Activated CD4-positive, alpha-beta T cell treated with anti-CD3 and anti-CD28 coated beads, Interleukin-2, amount 10 ng/mL, durations not matched to agents 24 days and 14 days (primary cell): ENCODE data around the gene ASPRV1. TPM values are rescaled to one million over a fixed set of nuclear protein-coding genes. Genes with fewer than 3 reads are reported as not detected.
"Not testable (repeated sequence)": the region's sequence is repeated elsewhere in the genome, so short reads cannot be mapped to it uniquely, and the experiment has no call there.

Experiments used
- DNase-seq: peaks from one replicate; pipeline ENCODE4 v3.0.0; 2022
- H3K27ac Mint-ChIP-seq: one replicate; pipeline ENCODE4 v1.8.0; 2022; ENCODE audit warnings: mild to moderate bottlenecking, mixed read lengths
- H3K27me3 Mint-ChIP-seq: one replicate; pipeline ENCODE4 v1.8.0; 2022; ENCODE audit warnings: mixed read lengths
- H3K36me3 Mint-ChIP-seq: one replicate; pipeline ENCODE4 v1.8.0; 2022; ENCODE audit warnings: low read depth, mild to moderate bottlenecking, mixed read lengths
- H3K4me1 Mint-ChIP-seq: one replicate; pipeline ENCODE4 v1.8.0; 2021; ENCODE audit warnings: mixed read lengths
- H3K4me3 Mint-ChIP-seq: one replicate; pipeline ENCODE4 v1.8.0; 2022; ENCODE audit warnings: mild to moderate bottlenecking, moderate library complexity, mixed read lengths
- H3K9me3 Mint-ChIP-seq: one replicate; pipeline ENCODE4 v1.8.0; 2021; ENCODE audit warnings: mixed read lengths
- intact Hi-C: fragments of 100-400 bp; cut with micrococcal nuclease; formaldehyde crosslinking; loops from one replicate; pipeline ENCODE4 v1.15.1; 2023
- total RNA-seq: library from RNA; stranded (reverse); gene quantifications from 2 replicates; pipeline ENCODE4 v1.2.3, GENCODE V29; 2022

ASPRV1 gene
- 0.75 and 1.4 TPM in 2 replicates for total RNA-seq

DNA sequence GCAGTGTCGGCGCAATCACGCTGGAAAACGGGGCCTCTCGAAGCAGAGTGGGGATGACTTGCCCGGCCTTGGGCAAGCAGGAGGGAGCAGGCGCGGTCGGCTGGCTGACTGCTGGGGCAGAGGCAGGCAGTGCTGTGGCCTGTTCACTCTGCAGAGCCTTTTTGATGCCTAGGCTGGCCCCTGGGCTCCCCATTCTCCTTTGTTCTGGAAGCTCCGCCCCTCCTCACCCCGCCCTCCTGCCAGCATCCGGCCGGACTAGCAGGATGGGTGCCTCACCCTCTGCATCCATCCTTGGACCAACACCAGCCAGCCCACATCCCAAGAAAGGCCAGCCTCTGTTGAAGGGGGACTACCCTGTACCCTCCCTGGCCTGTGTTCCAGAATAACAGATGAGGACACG, at the start of gene ASPRV1:
ASPRV1 (minus strand) TSS at position 136 of the 400 bp plus-strand sequence. CDS start 195 bp downstream, outside the sequence.
- Mint-ChIP-seq H3K27ac (peak within 1 kb of the TSS; percentile 39), H3K27me3 (peaks cover 9% of the 10 kb centered on the region), H3K4me1 (peaks cover 12% of the 10 kb centered on the region), H3K9me3 (no peaks in the 10 kb centered on the region), H3K4me3 (no peak within 1 kb of the TSS), H3K36me3 (no peaks in the 10 kb centered on the region)
- intact Hi-C loops, result no loop called here
- DNase-seq, result no peak

DNA sequence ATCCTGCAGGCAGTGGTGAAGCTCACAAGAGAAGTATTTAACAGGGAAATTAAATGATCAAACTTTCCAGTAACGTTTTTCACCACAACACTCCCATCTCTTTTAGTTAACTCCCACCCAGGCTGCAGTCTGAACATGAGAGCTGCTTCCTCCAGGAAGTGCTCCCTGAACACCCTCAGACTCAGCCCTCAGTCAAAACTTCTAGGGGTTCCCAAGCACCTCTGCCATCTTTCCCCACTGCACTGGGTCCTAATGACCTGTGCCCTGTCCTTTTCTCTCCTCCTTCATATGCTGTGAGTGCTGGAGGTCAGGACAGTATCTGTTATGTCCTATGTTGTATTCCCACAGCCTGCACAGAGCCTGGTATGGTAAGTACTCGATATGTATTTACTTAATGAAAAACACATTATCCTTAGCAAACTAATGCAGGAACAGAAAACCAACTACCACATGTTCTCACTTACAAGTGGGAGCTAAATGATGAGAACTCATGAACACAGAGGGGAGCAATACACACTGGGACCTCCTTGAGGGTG, 49.2 kb upstream of the ASPRV1 start:
- peaks cover 21% of the 10 kb centered on the region for H3K4me1 Mint-ChIP-seq
- H3K9me3 Mint-ChIP-seq, result peaks cover 9% of the 10 kb centered on the region
- H3K36me3 Mint-ChIP-seq, result peaks cover 19% of the 10 kb centered on the region
- no peaks in the 10 kb centered on the region for H3K27me3 Mint-ChIP-seq
- no peak overlapping the region for H3K4me3 Mint-ChIP-seq
- H3K27ac Mint-ChIP-seq, result no peak overlapping the region
- no peak for DNase-seq
- intact Hi-C loops, result no loop called here

DNA sequence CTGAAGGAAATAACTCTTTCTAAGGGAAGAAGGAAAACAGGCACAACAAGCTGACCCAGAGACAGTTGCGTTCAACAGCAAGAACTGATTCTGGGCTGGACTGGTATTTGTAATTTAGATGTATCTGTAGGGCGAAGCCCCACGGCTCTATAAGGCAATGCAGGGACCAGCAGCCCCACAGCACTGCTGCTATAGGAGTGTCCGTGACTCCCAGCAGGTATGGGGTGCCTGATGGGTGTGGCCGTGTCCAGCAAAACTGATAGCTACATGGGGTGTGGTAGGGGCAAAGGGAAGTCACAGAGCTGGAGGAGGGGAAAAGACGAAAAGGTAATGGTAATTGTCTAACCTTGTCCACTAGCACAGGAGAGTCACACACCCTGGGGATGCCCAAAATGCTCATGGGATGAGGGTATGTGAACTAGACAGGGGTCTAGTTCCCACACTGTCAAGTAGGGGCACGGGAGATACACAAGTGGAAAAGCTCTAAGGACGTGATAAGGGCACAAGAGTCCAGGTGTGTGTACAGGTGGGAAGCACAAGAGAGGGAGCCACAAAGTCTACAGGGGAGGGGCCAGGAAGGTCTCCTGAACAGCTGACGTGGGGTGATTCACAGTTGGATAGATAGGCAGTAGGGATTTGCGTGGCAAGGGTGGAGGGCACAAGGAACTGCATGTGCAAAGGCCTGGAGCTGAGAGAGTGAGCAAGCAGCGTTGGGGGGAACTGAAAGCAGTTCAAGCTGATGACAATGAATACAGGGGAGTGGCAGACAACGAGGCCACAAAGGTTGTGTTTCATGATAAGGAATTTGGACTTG, 48.5 kb upstream of the ASPRV1 start:
- Mint-ChIP-seq H3K27me3 (no peaks in the 10 kb centered on the region), H3K9me3 (peaks cover 2% of the 10 kb centered on the region), H3K4me1 (peaks cover 17% of the 10 kb centered on the region), H3K4me3 (no peak overlapping the region), H3K27ac (peak overlapping the region; percentile 28), H3K36me3 (peaks cover 13% of the 10 kb centered on the region)
- DNase-seq, result no peak
- intact Hi-C loops, result no loop called here

- peaks cover 9% of the 10 kb centered on the region for H3K36me3 Mint-ChIP-seq
- no peaks in the 10 kb centered on the region for H3K27me3 Mint-ChIP-seq
These were observed 46.9 kb upstream of the ASPRV1 start for GRCh38 chr2:70008290-70008689.

GRCh38 chr2:70007151-70007550, 45.7 kb upstream of the ASPRV1 start:
- peaks cover 4% of the 10 kb centered on the region for H3K36me3 Mint-ChIP-seq
- H3K27ac Mint-ChIP-seq, result no peak overlapping the region
- H3K4me1 Mint-ChIP-seq, result peaks cover 17% of the 10 kb centered on the region
- DNase-seq, result no peak
- H3K27me3 Mint-ChIP-seq, result no peaks in the 10 kb centered on the region
- intact Hi-C loops, result no loop called here
- H3K4me3 Mint-ChIP-seq, result no peak overlapping the region
- H3K9me3 Mint-ChIP-seq, result no peaks in the 10 kb centered on the region

More at GRCh38 chr2:70008290-70008689, 46.9 kb upstream of the ASPRV1 start:
- no peak overlapping the region for H3K4me3 Mint-ChIP-seq
- DNase-seq, result no peak
- H3K9me3 Mint-ChIP-seq, result no peaks in the 10 kb centered on the region
- intact Hi-C loops, result no loop called here
- peaks cover 15% of the 10 kb centered on the region for H3K4me1 Mint-ChIP-seq
- H3K27ac Mint-ChIP-seq, result no peak overlapping the region

GRCh38 chr2:70006447-70006784, 45.0 kb upstream of the ASPRV1 start:
- no peaks in the 10 kb centered on the region for H3K9me3 Mint-ChIP-seq
- DNase-seq, result no peak
- H3K27me3 Mint-ChIP-seq, result no peaks in the 10 kb centered on the region
- H3K36me3 Mint-ChIP-seq, result peaks cover 2% of the 10 kb centered on the region
- H3K4me3 Mint-ChIP-seq, result no peak overlapping the region
- no peak overlapping the region for H3K27ac Mint-ChIP-seq
- peaks cover 17% of the 10 kb centered on the region for H3K4me1 Mint-ChIP-seq
- intact Hi-C loops, result no loop called here

DNA sequence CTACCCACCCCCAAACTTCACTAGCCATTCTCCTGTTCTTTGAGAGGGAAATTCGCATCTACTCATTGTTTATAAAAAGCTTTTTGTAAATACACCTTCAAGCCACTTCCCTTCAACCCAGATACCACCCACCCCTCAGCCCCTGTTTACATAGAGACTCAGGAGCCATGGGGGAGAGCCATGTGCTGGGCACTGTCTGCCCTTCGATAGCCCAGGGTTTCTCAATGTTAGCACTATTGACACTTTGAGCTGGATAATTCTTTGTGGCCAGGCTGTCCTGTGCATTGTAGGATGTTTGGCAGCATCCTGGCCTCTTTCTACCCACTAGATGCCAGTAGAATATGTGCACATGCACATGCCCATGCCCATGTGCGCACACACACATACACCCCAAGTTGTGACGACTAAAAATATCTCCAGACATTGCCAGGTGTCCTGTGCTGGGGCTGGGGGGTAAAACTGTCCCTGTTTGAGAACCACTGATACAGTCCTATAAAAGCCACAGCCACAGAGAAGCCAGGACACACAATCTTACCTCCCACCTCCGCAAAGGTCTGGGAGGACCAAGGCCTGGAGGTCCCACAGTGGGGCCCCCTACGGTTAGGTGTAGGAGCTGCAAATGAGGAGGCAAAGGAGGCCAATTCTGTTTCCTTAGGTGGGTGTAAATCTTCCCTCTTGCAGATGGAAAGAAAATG, 44.5 kb upstream of the ASPRV1 start:
- Mint-ChIP-seq H3K27ac (no peak overlapping the region), H3K9me3 (no peaks in the 10 kb centered on the region), H3K4me3 (no peak overlapping the region), H3K36me3 (peaks cover 2% of the 10 kb centered on the region), H3K4me1 (peaks cover 17% of the 10 kb centered on the region), H3K27me3 (no peaks in the 10 kb centered on the region)
- intact Hi-C loops, result no loop called here
- DNase-seq, result no peak

- no peak for DNase-seq
- H3K36me3 Mint-ChIP-seq, result no peaks in the 10 kb centered on the region
- intact Hi-C loops, result no loop called here
- no peaks in the 10 kb centered on the region for H3K9me3 Mint-ChIP-seq
- H3K4me1 Mint-ChIP-seq, result peaks cover 11% of the 10 kb centered on the region
- no peak overlapping the region for H3K4me3 Mint-ChIP-seq
- no peak overlapping the region for H3K27ac Mint-ChIP-seq
- no peaks in the 10 kb centered on the region for H3K27me3 Mint-ChIP-seq
These were observed 43.8 kb upstream of the ASPRV1 start for GRCh38 chr2:70005216-70005615.

- Mint-ChIP-seq H3K9me3 (no peaks in the 10 kb centered on the region), H3K27ac (no peak overlapping the region), H3K4me1 (peaks cover 10% of the 10 kb centered on the region), H3K27me3 (no peaks in the 10 kb centered on the region), H3K4me3 (no peak overlapping the region), H3K36me3 (no peaks in the 10 kb centered on the region)
- DNase-seq, result no peak
- intact Hi-C loops, result no loop called here
These were observed 41.8 kb upstream of the ASPRV1 start for GRCh38 chr2:70003093-70003830.

DNA sequence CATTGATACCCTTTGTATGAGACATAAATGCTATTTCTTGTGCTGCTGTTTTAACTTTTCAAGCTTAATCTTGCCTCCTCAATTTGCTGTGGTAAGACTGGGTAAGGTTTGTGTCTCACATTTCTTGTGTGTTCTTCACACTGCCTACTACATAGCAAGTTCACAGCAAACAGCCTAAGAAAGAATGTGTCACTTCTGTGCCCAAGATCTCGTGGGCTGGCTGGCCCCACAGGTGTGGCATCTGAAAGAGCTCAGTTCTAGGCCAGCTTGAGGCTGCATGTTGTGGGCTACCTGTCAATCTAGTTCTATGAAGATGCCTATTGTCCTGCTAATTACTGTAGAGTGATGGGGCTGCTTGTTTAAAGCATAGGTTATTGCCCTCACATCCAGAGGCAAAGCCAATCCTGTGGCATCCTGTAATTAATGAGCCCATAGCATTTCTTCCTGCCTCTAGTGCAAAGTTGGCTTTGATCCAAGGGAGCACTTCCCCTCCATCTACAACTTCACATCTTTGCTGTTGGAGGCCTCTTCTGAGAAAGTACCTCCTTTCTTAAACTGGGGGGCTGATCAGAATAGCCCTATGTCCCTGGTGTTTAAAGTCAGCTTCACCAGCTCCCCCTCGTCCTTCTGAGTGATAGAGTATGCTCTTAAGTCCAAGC, 40.9 kb upstream of the ASPRV1 start:
- H3K27ac Mint-ChIP-seq, result no peak overlapping the region
- intact Hi-C loops, result no loop called here
- peaks cover 16% of the 10 kb centered on the region for H3K4me1 Mint-ChIP-seq
- no peaks in the 10 kb centered on the region for H3K9me3 Mint-ChIP-seq
- no peaks in the 10 kb centered on the region for H3K36me3 Mint-ChIP-seq
- no peak overlapping the region for H3K4me3 Mint-ChIP-seq
- DNase-seq, result no peak
- H3K27me3 Mint-ChIP-seq, result no peaks in the 10 kb centered on the region

DNA sequence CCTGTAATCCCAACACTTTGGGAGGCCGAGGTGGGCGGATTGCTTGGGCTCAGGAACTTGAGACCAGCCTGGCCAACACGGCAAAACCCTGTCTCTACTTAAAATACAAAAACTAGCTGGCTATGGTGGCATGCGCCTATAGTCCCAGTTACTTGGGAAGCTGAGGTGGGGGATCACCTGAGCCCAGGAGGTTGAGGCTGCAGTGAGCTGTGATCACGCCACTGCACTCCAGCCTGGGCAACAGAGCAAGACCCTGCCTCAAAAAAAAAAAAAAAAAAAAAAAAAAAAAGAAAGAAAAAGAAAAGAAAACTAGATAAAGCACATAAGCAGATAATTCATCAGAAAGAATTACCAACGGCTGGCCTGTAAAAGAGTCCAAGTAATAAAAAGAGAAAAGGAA, 39.1 kb upstream of the ASPRV1 start:
- H3K36me3 Mint-ChIP-seq, H3K9me3 Mint-ChIP-seq, H3K27me3 Mint-ChIP-seq, intact Hi-C loops, DNase-seq, H3K4me3 Mint-ChIP-seq, H3K27ac Mint-ChIP-seq: not testable (repeated sequence)
- H3K4me1 Mint-ChIP-seq, result peaks cover 18% of the 10 kb centered on the region

GRCh38 chr2:69998761-69999160, 37.3 kb upstream of the ASPRV1 start:
- Mint-ChIP-seq H3K27me3 (no peaks in the 10 kb centered on the region), H3K4me1 (peaks cover 20% of the 10 kb centered on the region), H3K27ac (no peak overlapping the region), H3K36me3 (peaks cover 10% of the 10 kb centered on the region), H3K4me3 (no peak overlapping the region), H3K9me3 (no peaks in the 10 kb centered on the region)
- intact Hi-C loops, result loop anchor here (5.0 kb wide), 1 partner anchor 81 kb away; the partner anchor contains the start of gene MXD1
- DNase-seq, result no peak

- peaks cover 21% of the 10 kb centered on the region for H3K4me1 Mint-ChIP-seq
- peak overlapping the region; percentile 4 for H3K27ac Mint-ChIP-seq
- H3K4me3 Mint-ChIP-seq, result no peak overlapping the region
- peaks cover 12% of the 10 kb centered on the region for H3K36me3 Mint-ChIP-seq
- no peaks in the 10 kb centered on the region for H3K9me3 Mint-ChIP-seq
- H3K27me3 Mint-ChIP-seq, result no peaks in the 10 kb centered on the region
- no peak for DNase-seq
- intact Hi-C loops, result loop anchor here (5.0 kb wide), 1 partner anchor 80 kb away; the partner anchor contains the start of gene MXD1
These were observed 35.8 kb upstream of the ASPRV1 start for GRCh38 chr2:69997015-69997830.
